Skeletal muscle cell (primary cell): ENCODE results near the gene LRIG1.

Source experiments
- DNase-seq: peaks from one replicate; pipeline ENCODE4 v3.0.0-alpha.2; 2010; ENCODE audit warnings: low read depth
- H3K4me3 ChIP-seq: 2 replicates; pipeline ENCODE4 v1.5.1; 2011; ENCODE audit warnings: low read depth, mild to moderate bottlenecking, control low read depth, low read length, moderate library complexity

LRIG1 gene

GRCh38 chr3:66396888-66397287 is 103.9 kb downstream of the LRIG1 start:
- no peak overlapping the region for H3K4me3 ChIP-seq
- DNase-seq, result no peak

GRCh38 chr3:66396161-66396760 is 104.6 kb downstream of the LRIG1 start:
- no peak overlapping the region for H3K4me3 ChIP-seq
- DNase-seq, result no peak

DNA sequence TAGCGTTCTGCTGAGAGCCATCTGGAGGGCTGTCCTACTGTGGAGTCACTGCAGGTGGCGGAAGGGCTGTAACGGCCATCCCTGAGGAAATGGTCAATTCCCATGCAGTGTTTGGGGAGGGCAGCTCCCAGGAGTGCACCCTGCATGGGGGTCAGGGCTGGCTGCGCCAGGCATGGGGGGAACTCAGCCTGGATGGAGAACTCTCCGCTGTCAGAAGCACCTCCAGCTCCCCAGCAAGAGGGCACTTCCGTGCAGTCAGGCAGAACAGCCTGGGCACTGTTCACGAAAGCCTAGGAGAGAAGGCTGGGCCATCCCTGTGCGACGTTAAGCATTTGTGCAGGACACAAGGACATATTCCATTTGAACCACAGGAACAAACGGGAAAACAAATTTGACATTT is 105.2 kb downstream of the LRIG1 start:
- no peak for DNase-seq
- H3K4me3 ChIP-seq, result no peak overlapping the region

GRCh38 chr3:66394753-66395249 is 106.0 kb downstream of the LRIG1 start:
- DNase-seq, result no peak
- no peak overlapping the region for H3K4me3 ChIP-seq

- no peak overlapping the region for H3K4me3 ChIP-seq
- no peak for DNase-seq
These were observed 106.6 kb downstream of the LRIG1 start for GRCh38 chr3:66394019-66394752.

- no peak overlapping the region for H3K4me3 ChIP-seq
- peak; percentile 71 for DNase-seq
These were observed 107.4 kb downstream of the LRIG1 start for GRCh38 chr3:66393333-66394005.

DNA sequence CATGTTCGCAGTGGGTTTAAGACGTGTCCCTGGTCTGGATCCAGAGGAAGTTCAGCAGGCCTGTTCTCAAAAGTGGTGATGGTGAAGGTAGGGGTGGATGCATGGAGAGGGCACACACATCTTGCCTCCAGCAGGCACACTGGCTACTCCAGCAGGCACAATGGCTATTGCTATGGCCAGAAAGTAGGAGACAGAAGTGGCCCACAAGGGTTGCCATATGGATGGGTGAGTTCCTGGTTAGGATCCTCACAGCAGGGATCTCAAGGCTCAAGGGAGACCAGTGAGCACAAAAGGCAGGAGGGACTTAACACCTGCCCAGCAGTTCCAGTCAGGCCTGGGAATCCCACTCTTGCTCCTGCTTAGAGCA is 107.9 kb downstream of the LRIG1 start:
- DNase-seq, result no peak
- no peak overlapping the region for H3K4me3 ChIP-seq

DNA sequence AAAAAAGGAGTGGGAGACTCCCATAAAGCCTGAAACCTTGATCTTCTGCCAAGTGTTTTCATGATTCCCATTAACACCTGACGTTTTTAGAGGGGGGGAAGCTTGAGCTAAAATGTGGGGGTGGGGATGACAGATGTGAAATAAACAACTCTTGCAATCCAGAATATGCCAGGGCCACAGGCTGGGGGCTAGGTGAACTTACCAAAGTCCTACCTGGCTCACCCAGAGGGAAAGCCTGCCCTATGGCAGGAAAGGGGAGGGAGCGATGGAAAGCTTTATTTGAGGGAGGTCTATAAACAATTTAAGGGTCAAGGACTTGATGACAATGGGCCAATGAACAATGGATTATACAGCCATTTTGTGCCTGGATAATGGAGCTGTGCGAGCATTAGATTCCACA is 108.3 kb downstream of the LRIG1 start:
- no peak overlapping the region for H3K4me3 ChIP-seq
- no peak for DNase-seq

GRCh38 chr3:66390013-66390412 is 110.8 kb downstream of the LRIG1 start:
- no peak for DNase-seq
- no peak overlapping the region for H3K4me3 ChIP-seq

DNA sequence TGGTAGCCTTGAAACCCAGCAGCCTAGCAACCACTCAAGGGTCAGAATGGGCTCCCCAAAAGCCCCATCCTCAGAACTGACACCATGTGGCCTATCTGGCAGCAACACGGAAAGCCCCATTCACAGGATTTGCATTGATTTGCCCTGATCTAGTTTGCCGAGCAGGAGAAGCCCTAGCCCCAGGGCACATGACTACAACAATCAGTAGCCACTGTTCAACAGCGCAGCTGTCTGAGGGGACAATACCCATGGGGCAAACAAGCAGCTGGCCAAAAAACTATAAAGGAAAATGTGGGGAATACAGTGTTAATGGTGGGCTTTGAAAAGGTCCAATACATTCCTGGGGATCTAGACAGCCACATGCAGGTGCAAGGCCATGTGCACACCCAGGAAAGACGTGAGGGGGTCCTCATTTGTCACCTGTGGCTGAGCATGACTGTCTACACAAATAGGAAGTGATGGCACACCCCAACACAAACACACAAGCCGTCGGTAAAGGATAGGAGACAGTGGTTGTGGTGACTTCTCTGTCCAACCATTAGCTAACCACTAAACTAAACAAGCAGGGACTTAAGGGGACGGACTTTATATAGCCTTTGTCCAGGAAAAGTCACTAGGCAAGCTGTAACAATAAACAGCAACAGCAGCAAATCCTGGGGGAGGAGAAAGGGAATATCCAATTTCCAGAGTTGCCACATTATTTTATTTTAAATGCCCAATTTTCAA is 113.7 kb downstream of the LRIG1 start:
- no peak for DNase-seq
- H3K4me3 ChIP-seq, result no peak overlapping the region

DNA sequence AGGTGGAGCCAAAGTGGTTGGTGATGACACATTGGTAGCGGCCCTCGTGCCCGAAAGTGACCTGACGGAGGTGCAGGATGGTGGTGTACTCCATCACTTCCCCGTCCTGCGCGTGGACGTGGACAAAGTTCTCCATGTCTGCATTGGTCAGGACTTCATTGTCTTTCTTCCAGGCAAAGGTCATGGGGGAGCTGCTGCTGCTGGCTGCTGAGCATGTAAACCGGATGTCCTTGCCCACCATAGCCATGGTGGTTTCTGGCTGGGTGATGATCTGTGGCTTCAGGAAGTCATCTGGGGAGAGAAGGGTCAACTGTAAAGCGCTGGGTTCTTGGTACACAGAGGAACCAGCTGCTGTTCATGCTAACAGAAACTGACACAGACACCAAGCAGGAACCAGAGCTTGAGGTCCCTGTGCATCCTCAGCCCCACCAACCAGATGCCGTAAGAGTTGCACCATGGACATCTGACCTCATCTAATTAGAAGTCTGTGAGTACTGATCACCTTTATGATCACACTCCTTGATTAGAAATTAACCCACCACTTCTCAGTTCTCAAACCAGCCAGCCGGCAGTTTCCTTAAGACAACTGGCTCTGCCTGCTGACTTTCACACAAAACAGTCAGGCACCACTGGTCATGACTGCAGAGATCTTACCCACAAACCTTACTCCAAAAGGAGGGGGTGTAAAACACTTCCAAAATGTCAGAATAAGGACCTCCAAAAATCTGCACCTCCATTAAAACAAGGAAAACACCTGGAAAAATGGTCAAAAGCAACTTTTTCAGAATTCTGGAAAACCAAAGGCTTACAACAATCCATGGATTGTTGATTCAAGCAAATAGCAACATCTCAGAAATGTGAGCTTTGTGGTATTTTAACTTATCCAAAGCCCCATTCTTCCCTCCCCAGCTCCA is 114.6 kb downstream of the LRIG1 start:
- H3K4me3 ChIP-seq, result no peak overlapping the region
- DNase-seq, result no peak

DNA sequence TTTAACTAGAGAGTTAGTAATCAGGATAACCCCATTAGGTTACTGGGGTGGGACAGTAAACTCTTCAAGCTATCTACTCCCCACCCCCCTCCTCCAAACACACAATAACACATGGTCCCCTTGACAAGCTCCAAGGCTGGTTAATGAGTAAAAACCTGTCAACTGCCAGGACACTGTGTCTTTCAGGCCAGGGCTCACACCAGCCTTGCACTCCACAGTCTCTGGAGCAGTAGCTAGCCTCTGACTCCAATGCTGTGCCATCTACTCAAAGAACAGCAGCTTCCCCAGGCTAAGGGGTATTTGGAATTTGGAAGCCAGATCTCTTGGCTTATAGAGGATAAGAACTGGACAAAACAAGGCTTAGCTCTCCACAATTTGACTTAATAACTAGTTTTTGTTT is 115.8 kb downstream of the LRIG1 start:
- no peak for DNase-seq
- no peak overlapping the region for H3K4me3 ChIP-seq

DNA sequence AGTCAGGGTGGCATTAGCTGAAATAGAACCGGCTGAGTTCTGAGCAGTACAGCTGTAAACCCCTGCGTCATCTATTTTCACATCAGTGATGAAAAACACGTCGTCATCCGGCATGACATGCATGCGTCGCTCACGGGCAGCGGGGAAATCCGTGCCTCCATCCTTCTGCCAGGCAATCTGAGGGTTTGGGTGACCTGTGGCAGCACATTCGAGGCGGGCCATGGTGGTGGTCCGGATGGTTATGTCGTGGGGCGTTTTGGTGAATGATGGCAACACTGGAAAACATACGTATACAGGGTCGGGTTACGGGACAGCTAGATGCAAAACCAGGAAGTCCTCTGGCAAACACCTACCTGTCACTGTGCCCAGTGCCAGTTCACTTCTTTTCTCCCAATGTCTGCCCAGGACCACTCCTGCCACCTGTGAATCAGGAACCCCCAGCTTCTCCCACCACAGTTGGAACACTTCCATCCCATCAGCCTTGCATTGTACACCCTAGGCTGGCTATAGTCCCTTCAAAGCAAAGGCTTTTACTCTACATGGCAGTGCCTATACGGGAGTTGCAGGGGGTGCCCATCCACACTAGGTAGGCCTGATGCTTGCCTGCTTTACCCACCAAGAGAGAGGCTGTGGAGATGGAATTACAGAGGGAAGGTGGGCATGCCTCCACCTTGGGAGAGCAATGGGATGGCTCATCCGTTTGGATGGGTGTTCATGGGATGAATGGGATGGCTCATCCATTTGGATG is 116.7 kb downstream of the LRIG1 start:
- H3K4me3 ChIP-seq, result no peak overlapping the region

DNA sequence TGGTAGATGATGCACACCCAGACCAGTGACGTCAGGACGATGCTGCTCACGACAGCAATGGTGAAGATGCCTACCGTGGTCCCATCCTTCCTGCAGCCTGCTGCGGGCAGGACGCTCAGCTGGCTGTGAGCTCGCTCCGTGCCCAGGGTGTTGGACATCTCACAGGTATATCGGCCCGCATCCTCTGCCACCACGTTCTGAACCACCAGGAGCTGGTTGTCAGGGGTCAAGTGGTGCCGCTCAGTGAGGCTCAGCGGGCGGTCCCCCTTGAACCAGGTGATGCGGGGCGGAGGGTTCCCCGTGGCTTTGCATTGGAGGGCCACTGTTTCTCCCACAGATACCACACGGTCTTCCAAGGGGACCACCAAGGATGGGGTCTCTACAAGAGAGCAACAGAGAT is 117.8 kb downstream of the LRIG1 start:
- DNase-seq, result no peak
- no peak overlapping the region for H3K4me3 ChIP-seq

More for the DNA sequence above, 116.7 kb downstream of the LRIG1 start:
- no peak for DNase-seq

- DNase-seq, result no peak
- H3K4me3 ChIP-seq, result no peak overlapping the region
These were observed 118.7 kb downstream of the LRIG1 start for GRCh38 chr3:66382142-66382541.

- no peak overlapping the region for H3K4me3 ChIP-seq
- DNase-seq, result no peak
These were observed 119.2 kb downstream of the LRIG1 start for GRCh38 chr3:66381626-66382025.

GRCh38 chr3:66380200-66380932 is 120.5 kb downstream of the LRIG1 start:
- no peak for DNase-seq
- no peak overlapping the region for H3K4me3 ChIP-seq

- no peak for DNase-seq
These were observed 121.3 kb downstream of the LRIG1 start for GRCh38 chr3:66379565-66379964.

More at GRCh38 chr3:66379565-66379964, 121.3 kb downstream of the LRIG1 start:
- H3K4me3 ChIP-seq, result no peak overlapping the region
